Osteoblast (primary cell): ENCODE measurements around the gene SKAP1. TPM values are rescaled to one million over a fixed set of nuclear protein-coding genes. Genes with fewer than 3 reads are reported as not detected.

Source experiments
- DNase-seq: peaks from one replicate; pipeline ENCODE4 v3.0.0; 2011; ENCODE audit warnings: low spot score, mixed read lengths; ENCODE audit not compliant: insufficient read length; ENCODE audit errors: missing footprints
- H2AFZ ChIP-seq: 2 replicates; pipeline ENCODE4 v1.6.0; 2011; ENCODE audit warnings: mild to moderate bottlenecking, low read length
- H3K27ac ChIP-seq: 2 replicates; pipeline ENCODE4 v1.5.1; 2011; ENCODE audit warnings: mild to moderate bottlenecking, low read depth, low read length, moderate library complexity
- H3K27me3 ChIP-seq: 2 replicates; pipeline ENCODE4 v1.6.0; 2012; ENCODE audit warnings: mild to moderate bottlenecking, control low read depth, inconsistent platforms, low read length, moderate library complexity; ENCODE audit not compliant: insufficient read depth
- H3K36me3 ChIP-seq: 2 replicates; pipeline ENCODE4 v1.5.1; 2011; ENCODE audit warnings: mild to moderate bottlenecking, low read length, control low read depth, moderate library complexity; ENCODE audit not compliant: insufficient read depth
- H3K4me1 ChIP-seq: 2 replicates; pipeline ENCODE4 v1.5.1; 2011; ENCODE audit warnings: mild to moderate bottlenecking, low read length, control low read depth, moderate library complexity; ENCODE audit not compliant: insufficient read depth
- H3K4me2 ChIP-seq: 2 replicates; pipeline ENCODE4 v1.6.0; 2011; ENCODE audit warnings: mild to moderate bottlenecking, low read length; ENCODE audit not compliant: insufficient read depth
- H3K4me3 ChIP-seq: fragments of 200-600 bp; sonication (generic); 3 replicates; pipeline ENCODE4 v1.5.1; 2012; ENCODE audit warnings: mild to moderate bottlenecking, low read length, inconsistent platforms; ENCODE audit not compliant: insufficient read depth
- H3K79me2 ChIP-seq: 2 replicates; pipeline ENCODE4 v1.6.0; 2012; ENCODE audit warnings: mild to moderate bottlenecking, low read length, control low read depth, inconsistent platforms; ENCODE audit not compliant: insufficient read depth
- H3K9me3 ChIP-seq: 2 replicates; pipeline ENCODE4 v1.5.1; 2011; ENCODE audit warnings: low read depth, low read length, control low read depth
- H4K20me1 ChIP-seq: 2 replicates; pipeline ENCODE4 v1.6.0; 2012; ENCODE audit warnings: mild to moderate bottlenecking, low read length, control low read depth; ENCODE audit not compliant: insufficient read depth
- CTCF ChIP-seq: IDR thresholded peaks from 2 replicates; pipeline ENCODE4 v1.5.1; 2011; ENCODE audit warnings: mild to moderate bottlenecking, low read depth, low read length, moderate library complexity; ENCODE audit errors: extremely low read depth
- total RNA-seq: library from RNA; depleted of rRNA; stranded (reverse); fragments of >200 nt; gene quantifications from 2 replicates; pipeline ENCODE4 v1.2.3, GENCODE V29; 2012

Gene SKAP1
- total RNA-seq, 1 donor, result not detected

GRCh38 chr17:48276776-48277175 lies 153.2 kb downstream of the SKAP1 start:
- no peaks in the 10 kb centered on the region for H3K4me1 ChIP-seq
- no peak overlapping the region for H3K4me2 ChIP-seq
- no peak for DNase-seq
- H3K79me2 ChIP-seq, result no peaks in the 10 kb centered on the region
- no peak overlapping the region for H3K27ac ChIP-seq
- no peaks in the 10 kb centered on the region for H3K9me3 ChIP-seq
- no peak overlapping the region for H2AFZ ChIP-seq
- H3K36me3 ChIP-seq, result no peaks in the 10 kb centered on the region
- TF ChIP-seq CTCF, result no peak
- no peak overlapping the region for H3K4me3 ChIP-seq
- peaks cover 62% of the 10 kb centered on the region for H3K27me3 ChIP-seq
- no peaks in the 10 kb centered on the region for H4K20me1 ChIP-seq

GRCh38 chr17:48270899-48271298 lies 159.1 kb downstream of the SKAP1 start:
- Histone ChIP-seq H4K20me1 (no peaks in the 10 kb centered on the region), H3K27ac (no peak overlapping the region)
- DNase-seq, result no peak

GRCh38 chr17:48269209-48269608 lies 160.8 kb downstream of the SKAP1 start:
- H3K4me1 ChIP-seq, result peaks cover 18% of the 10 kb centered on the region
- no peaks in the 10 kb centered on the region for H3K9me3 ChIP-seq
- H3K79me2 ChIP-seq, result no peaks in the 10 kb centered on the region
- no peaks in the 10 kb centered on the region for H4K20me1 ChIP-seq
- H2AFZ ChIP-seq, result no peak overlapping the region
- no peak for DNase-seq
- TF ChIP-seq CTCF, result no peak
- no peak overlapping the region for H3K4me2 ChIP-seq
- H3K36me3 ChIP-seq, result no peaks in the 10 kb centered on the region
- H3K27ac ChIP-seq, result no peak overlapping the region
- H3K27me3 ChIP-seq, result peaks cover 32% of the 10 kb centered on the region
- H3K4me3 ChIP-seq, result no peak overlapping the region

More at GRCh38 chr17:48270899-48271298, 159.1 kb downstream of the SKAP1 start:
- Histone ChIP-seq H3K79me2 (no peaks in the 10 kb centered on the region), H3K27me3 (peaks cover 46% of the 10 kb centered on the region), H3K4me3 (no peak overlapping the region), H3K36me3 (no peaks in the 10 kb centered on the region), H3K9me3 (no peaks in the 10 kb centered on the region), H2AFZ (no peak overlapping the region), H3K4me2 (no peak overlapping the region), H3K4me1 (peaks cover 4% of the 10 kb centered on the region)
- TF ChIP-seq CTCF, result no peak

- no peak for TF ChIP-seq CTCF
- Histone ChIP-seq H3K9me3 (no peaks in the 10 kb centered on the region), H3K27ac (no peak overlapping the region), H3K27me3 (peaks cover 20% of the 10 kb centered on the region), H3K4me2 (no peak overlapping the region), H3K36me3 (no peaks in the 10 kb centered on the region), H4K20me1 (no peaks in the 10 kb centered on the region), H3K4me1 (peaks cover 18% of the 10 kb centered on the region), H3K4me3 (no peak overlapping the region), H2AFZ (no peak overlapping the region), H3K79me2 (no peaks in the 10 kb centered on the region)
- no peak for DNase-seq
Observed at GRCh38 chr17:48263731-48264035, 166.3 kb downstream of the SKAP1 start.
